HUES64 (cell line): ENCODE data around the gene TFG.

Source experiments
- H3K27ac ChIP-seq: 2 replicates; pipeline ENCODE4 v1.7.0; 2013; ENCODE audit warnings: low read depth, low read length, inconsistent platforms
- H3K27me3 ChIP-seq: 2 replicates; pipeline ENCODE4 v1.6.1; 2013; ENCODE audit warnings: mild to moderate bottlenecking, low read length; ENCODE audit not compliant: insufficient read depth
- H3K36me3 ChIP-seq: 2 replicates; pipeline ENCODE4 v1.6.1; 2013; ENCODE audit warnings: mild to moderate bottlenecking, low read length; ENCODE audit not compliant: insufficient read depth
- H3K4me1 ChIP-seq: 2 replicates; pipeline ENCODE4 v1.6.1; 2013; ENCODE audit warnings: mild to moderate bottlenecking, low read length, moderate library complexity; ENCODE audit not compliant: insufficient read depth
- H3K4me3 ChIP-seq: 2 replicates; pipeline ENCODE4 v1.5.1; 2013; ENCODE audit warnings: mild to moderate bottlenecking, low read length, moderate library complexity
- H3K9ac ChIP-seq: 2 replicates; pipeline ENCODE4 v1.6.1; 2013; ENCODE audit warnings: mild to moderate bottlenecking, low read depth, low read length
- H3K9me3 ChIP-seq: 2 replicates; pipeline ENCODE4 v1.6.1; 2013; ENCODE audit warnings: low read depth, low read length; ENCODE audit not compliant: insufficient read depth
- WGBS: fragments of 150-250, 120-280 bp; methylation state at CpG from one replicate; pipeline ENCODE4 v1.1.7; 2013; ENCODE audit warnings: missing lambda C conversion rate; 5-methylcytosine and 5-hydroxymethylcytosine counted together

Gene TFG

DNA sequence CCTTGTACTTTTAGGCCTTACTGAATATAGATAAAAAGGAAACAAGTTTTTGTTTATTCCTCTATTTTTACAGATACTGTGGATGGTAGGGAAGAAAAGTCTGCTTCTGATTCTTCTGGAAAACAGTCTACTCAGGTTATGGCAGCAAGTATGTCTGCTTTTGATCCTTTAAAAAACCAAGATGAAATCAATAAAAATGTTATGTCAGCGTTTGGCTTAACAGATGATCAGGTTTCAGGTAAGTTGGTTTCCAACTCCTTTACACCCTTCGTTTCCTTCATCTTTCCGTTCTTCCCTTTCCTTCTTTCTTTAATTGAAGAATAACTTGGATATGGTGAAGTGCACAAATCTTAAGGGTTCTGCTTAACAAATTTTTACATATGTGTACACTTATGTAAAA is 23.1 kb downstream of the TFG start:
- Histone ChIP-seq H3K27ac (no peak overlapping the region), H3K9ac (no peak overlapping the region), H3K4me1 (peaks cover 55% of the 10 kb centered on the region), H3K27me3 (no peaks in the 10 kb centered on the region), H3K4me3 (no peak overlapping the region), H3K36me3 (peaks cover 94% of the 10 kb centered on the region), H3K9me3 (no peaks in the 10 kb centered on the region)
- 94% methylated on average over 2 of the region's 3 CpGs for WGBS

DNA sequence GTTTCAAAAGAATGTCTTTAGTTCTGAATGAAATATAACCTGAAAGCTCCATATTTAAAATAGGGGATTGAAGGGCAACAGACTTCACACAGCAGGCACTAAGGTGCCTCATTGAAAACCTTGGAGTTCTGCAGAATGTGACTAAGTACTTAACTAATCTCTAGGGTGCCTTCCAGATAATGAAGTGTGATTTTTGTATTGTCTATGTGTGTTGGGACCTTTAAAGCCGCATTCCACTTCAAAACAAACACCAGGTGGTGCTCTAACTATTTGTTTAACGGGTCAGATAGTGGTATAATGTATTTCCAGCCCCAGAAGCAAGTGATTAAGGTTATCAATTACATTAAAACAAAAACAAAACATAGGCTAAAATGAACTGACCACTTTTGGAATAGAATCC is 28.0 kb downstream of the TFG start:
- Histone ChIP-seq H3K9ac (no peak overlapping the region), H3K27ac (peak overlapping the region; percentile 19; the same call in 1 of the 2 replicates), H3K27me3 (no peaks in the 10 kb centered on the region), H3K9me3 (no peaks in the 10 kb centered on the region), H3K4me3 (no peak overlapping the region), H3K36me3 (peaks cover 97% of the 10 kb centered on the region), H3K4me1 (peaks cover 42% of the 10 kb centered on the region)
- no CpG with 5 or more reads among the region's 2 CpGs for WGBS

DNA sequence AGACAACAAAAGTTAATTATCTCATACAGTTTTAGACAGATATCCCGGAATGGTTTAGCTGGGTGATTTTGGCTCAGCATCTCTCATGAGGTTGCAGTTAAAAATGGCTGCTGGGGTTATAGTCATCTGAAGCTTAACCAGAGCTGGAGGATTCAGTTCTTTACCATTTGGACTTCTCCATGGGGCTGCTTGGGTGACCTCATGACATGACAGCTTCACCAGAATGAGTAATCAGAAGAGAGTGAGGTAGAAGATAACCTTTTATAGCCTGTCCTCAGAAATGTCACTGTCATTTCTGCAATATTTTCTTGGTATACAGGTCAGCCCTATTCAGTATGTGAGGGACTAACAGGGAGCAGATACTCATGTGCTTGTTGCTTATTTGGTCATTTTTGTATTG is 30.9 kb downstream of the TFG start:
- Histone ChIP-seq H3K4me1 (peaks cover 22% of the 10 kb centered on the region), H3K27me3 (no peaks in the 10 kb centered on the region), H3K4me3 (no peak overlapping the region), H3K9ac (no peak overlapping the region), H3K36me3 (peaks cover 97% of the 10 kb centered on the region), H3K27ac (no peak overlapping the region), H3K9me3 (no peaks in the 10 kb centered on the region)
- WGBS, result 83% methylated on average over 1 of the region's 1 CpG

DNA sequence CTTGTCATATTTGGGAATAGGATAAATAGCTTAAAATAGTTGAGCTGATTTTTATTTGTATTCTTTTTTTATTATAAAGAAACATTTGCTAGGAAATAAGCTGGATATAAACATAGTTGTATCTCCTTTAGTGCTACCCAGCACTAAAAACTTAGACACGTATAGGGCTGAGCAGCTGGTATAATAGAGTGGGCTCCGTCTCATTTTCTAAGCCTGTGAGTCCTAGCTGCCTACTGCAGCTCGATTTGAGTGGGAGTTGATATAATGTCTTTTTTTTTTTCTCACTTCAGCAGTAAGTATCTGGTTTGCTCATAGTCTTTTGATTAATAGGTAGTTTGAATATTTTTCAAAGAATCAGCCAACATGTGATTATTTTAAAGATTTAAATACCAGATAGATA is 34.2 kb downstream of the TFG start:
- H3K9ac ChIP-seq, result no peak overlapping the region
- H3K9me3 ChIP-seq, result no peaks in the 10 kb centered on the region
- H3K4me1 ChIP-seq, result peaks cover 5% of the 10 kb centered on the region; the same call in 1 of the 2 replicates
- no peak overlapping the region for H3K4me3 ChIP-seq
- peaks cover 100% of the 10 kb centered on the region for H3K36me3 ChIP-seq
- H3K27ac ChIP-seq, result no peak overlapping the region
- no peaks in the 10 kb centered on the region for H3K27me3 ChIP-seq
- WGBS, result 97% methylated on average over 3 of the region's 3 CpGs

DNA sequence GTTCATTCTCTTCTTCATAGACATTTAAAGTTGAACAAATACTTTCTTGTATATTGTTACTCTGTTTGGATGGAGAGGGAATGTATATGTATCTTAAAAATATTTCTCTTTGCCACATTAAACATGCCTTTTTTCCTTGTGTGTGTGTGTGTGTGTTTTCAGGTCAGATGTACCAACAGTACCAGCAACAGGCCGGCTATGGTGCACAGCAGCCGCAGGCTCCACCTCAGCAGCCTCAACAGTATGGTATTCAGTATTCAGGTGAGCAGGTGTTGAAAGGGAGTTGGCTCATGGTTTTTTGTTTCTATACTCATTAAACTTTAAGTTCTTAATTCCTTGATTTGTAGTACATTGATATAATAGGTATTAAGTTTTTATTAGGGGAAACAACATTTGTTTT is 35.4 kb downstream of the TFG start:
- H3K4me3 ChIP-seq, result no peak overlapping the region
- peaks cover 5% of the 10 kb centered on the region; the same call in 1 of the 2 replicates for H3K4me1 ChIP-seq
- no peaks in the 10 kb centered on the region for H3K9me3 ChIP-seq
- no peak overlapping the region for H3K27ac ChIP-seq
- WGBS, result 100% methylated on average over 2 of the region's 2 CpGs
- H3K27me3 ChIP-seq, result no peaks in the 10 kb centered on the region
- peaks cover 100% of the 10 kb centered on the region for H3K36me3 ChIP-seq
- H3K9ac ChIP-seq, result no peak overlapping the region

DNA sequence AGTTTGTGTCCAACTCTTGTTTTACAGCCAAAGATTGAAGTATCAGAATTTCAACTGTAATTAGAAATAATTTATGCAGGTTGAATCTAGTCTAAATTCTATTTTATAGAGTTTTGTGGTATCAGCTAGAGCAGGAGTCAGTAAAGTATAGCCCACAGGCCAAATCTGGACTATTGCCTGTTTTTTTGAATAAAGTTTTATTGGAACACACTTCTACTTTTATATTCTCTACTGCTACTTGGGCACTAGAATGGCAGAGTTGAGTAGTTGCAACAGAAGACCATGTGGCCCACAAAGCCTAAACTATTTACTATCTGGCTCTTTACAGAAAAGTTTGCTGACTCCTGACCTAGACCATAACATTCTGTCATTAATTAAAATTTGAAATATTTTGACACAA is 36.3 kb downstream of the TFG start:
- no peaks in the 10 kb centered on the region for H3K27me3 ChIP-seq
- H3K36me3 ChIP-seq, result peaks cover 100% of the 10 kb centered on the region
- H3K9me3 ChIP-seq, result no peaks in the 10 kb centered on the region
- H3K27ac ChIP-seq, result no peak overlapping the region
- no peak overlapping the region for H3K4me3 ChIP-seq
- H3K9ac ChIP-seq, result no peak overlapping the region
- H3K4me1 ChIP-seq, result peaks cover 5% of the 10 kb centered on the region; the same call in 1 of the 2 replicates

DNA sequence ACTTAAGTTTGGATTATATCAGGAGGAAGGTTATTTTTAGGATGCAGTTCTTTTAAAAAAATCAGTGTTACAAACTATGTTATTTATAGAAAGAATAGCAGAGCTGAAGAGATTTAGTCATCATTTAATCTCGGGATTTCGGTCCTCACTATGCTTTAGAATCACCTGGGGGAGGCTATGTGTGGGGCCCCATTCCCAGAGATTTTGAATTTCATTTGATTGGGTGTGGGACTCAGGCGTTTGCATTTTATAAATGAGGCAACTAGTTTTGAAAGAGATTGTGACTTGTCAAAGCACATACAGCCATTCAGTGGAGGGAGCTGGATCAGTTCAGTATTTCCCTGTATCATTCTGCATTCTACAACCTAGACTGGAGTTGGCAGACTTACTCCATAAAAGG is 36.8 kb downstream of the TFG start:
- Histone ChIP-seq H3K4me1 (peaks cover 5% of the 10 kb centered on the region; the same call in 1 of the 2 replicates), H3K36me3 (peaks cover 100% of the 10 kb centered on the region), H3K9me3 (no peaks in the 10 kb centered on the region), H3K27me3 (no peaks in the 10 kb centered on the region), H3K27ac (no peak overlapping the region), H3K4me3 (no peak overlapping the region), H3K9ac (no peak overlapping the region)
- 89% methylated on average over 3 of the region's 3 CpGs for WGBS

DNA sequence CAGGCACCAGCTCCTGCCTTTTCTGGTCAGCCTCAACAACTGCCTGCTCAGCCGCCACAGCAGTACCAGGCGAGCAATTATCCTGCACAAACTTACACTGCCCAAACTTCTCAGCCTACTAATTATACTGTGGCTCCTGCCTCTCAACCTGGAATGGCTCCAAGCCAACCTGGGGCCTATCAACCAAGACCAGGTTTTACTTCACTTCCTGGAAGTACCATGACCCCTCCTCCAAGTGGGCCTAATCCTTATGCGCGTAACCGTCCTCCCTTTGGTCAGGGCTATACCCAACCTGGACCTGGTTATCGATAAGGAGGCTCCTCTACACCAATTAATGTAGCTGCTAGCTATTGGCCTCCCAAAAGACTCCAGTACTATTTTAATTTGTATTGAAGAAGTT is 38.9 kb downstream of the TFG start:
- 97% methylated on average over 6 of the region's 6 CpGs for WGBS
- H3K9ac ChIP-seq, result no peak overlapping the region
- peaks cover 18% of the 10 kb centered on the region for H3K4me1 ChIP-seq

DNA sequence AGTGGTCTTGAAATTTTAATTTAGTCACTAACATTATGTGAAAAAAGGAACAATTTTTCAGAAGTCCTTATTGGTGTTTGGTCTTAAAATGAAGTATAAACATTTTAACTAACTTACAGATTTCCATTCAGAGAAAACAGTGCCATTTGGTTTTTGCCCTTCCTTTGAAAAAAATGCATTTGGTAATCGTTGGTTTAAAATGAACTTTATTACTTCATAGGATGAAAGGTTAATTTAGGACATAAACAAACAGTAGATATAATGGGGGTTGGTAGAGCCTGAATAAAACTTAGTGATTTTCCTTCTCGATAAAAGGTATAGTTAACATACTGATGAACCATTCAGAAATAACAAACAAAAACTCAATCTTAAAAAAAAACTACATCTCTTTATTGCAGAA is 39.7 kb downstream of the TFG start:
- H3K9me3 ChIP-seq, result no peaks in the 10 kb centered on the region
- peaks cover 23% of the 10 kb centered on the region for H3K4me1 ChIP-seq
- H3K27ac ChIP-seq, result no peak overlapping the region
- no peak overlapping the region for H3K9ac ChIP-seq
- 83% methylated on average over 1 of the region's 2 CpGs for WGBS
- H3K36me3 ChIP-seq, result peaks cover 89% of the 10 kb centered on the region
- no peak overlapping the region for H3K4me3 ChIP-seq
- H3K27me3 ChIP-seq, result no peaks in the 10 kb centered on the region

More for the DNA sequence above, 38.9 kb downstream of the TFG start:
- Histone ChIP-seq H3K4me3 (no peak overlapping the region), H3K9me3 (no peaks in the 10 kb centered on the region), H3K27ac (no peak overlapping the region), H3K36me3 (peaks cover 97% of the 10 kb centered on the region), H3K27me3 (no peaks in the 10 kb centered on the region)

DNA sequence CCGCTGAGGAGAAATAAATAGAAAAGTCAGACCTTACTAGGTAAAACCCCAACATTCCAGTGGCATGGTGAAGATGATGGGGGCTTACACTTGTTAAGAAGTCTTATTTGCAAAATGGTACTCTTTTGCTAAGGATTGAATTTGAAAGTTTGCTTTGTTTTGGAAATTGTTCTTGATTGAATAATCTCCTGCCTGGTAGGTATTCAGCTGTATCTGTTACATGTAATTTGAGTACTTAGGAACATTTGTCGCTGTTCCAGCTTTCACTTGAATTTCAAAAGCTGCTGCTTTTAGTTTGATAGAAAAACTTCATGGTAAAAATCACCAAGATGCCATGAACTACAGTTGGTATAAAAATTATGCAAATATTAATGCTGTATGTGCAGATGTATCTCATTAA is 44.6 kb downstream of the TFG start:
- Histone ChIP-seq H3K27me3 (no peaks in the 10 kb centered on the region), H3K9ac (peak overlapping the region; percentile 41; the same call in 1 of the 2 replicates), H3K9me3 (no peaks in the 10 kb centered on the region), H3K36me3 (peaks cover 41% of the 10 kb centered on the region), H3K4me3 (peak overlapping the region; percentile 22; the same call in 1 of the 2 replicates), H3K4me1 (peaks cover 40% of the 10 kb centered on the region), H3K27ac (peak overlapping the region; percentile 59; the same call in 1 of the 2 replicates)
- 66% methylated on average over 2 of the region's 2 CpGs for WGBS

DNA sequence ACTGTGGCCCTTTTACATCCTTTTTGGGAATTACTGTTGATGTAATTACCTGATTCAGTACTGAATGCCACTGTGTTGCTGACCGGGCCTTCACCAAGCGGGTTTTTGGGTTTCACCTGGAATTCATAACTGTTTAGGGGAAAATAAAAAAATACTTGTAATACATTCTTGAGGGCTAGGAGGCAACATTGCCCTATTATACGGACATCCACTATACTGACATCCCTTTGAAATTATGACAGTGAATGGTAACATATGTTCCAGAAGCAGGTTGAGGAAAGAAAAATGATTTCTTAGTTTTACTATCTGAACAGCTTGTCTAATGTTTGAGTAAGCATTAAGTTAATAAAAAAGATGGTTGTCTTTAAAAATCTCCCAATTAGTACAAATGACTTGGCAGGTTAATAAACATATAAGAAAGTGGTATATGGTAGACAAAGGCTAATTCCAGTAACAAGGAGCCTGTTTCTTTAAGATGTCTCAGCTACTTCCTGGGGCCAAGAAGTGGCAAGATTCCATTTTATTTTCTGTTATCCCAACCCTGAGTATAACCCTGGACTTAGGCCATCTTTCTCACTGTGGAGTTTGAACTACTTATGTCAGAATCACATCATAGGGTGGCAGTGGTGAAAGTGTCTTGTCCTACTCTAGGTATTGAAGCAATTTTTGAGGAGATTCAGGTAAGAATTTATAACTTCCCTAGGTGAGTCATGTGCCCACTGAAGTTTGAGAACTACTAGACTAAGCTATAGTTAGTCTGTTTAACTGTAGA is 45.5 kb downstream of the TFG start:
- peaks cover 32% of the 10 kb centered on the region for H3K36me3 ChIP-seq

More for the DNA sequence above, 45.5 kb downstream of the TFG start:
- WGBS, result 77% methylated on average over 2 of the region's 3 CpGs
- peaks cover 40% of the 10 kb centered on the region for H3K4me1 ChIP-seq
- no peak overlapping the region for H3K4me3 ChIP-seq
- no peak overlapping the region; the same call in 1 of the 2 replicates for H3K27ac ChIP-seq
- H3K9me3 ChIP-seq, result no peaks in the 10 kb centered on the region
- no peak overlapping the region for H3K9ac ChIP-seq
- H3K27me3 ChIP-seq, result no peaks in the 10 kb centered on the region
